Stimulated activated CD8-positive, alpha-beta memory T cell treated with anti-CD3 and anti-CD28 coated beads, Interleukin-12 subunit alpha, Interleukin-12 subunit beta, amount 100 ng/mL, for 24 hours (primary cell): ENCODE results near the gene FRMD3.

ENCODE experiments used
- DNase-seq: peaks from one replicate; pipeline ENCODE4 v3.0.0-alpha.2; 2020; ENCODE audit errors: extremely low read depth

Gene FRMD3

DNA sequence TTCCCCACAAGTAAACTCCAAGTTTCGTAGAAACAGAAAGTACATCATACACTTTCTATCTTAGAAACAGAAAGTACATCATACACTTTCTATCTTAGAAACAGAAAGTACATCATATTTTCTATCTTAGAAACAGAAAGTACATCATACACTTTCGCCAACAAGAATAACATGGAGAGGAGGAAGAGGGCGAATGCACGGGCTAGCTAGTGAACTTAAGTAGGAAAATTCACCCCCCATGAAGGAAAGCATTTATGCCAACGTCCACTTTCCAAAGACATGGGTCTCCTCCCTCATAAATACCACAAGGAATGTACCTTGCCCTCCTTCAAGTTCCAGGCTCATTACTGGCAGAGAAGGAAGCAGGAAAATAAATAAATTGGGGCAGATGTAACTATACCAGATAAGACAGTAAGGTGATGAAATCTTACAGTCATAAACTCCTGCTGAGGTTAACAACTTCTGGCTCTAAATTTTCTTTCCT is 64.7 kb downstream of the FRMD3 start:
- no peak for DNase-seq

DNA sequence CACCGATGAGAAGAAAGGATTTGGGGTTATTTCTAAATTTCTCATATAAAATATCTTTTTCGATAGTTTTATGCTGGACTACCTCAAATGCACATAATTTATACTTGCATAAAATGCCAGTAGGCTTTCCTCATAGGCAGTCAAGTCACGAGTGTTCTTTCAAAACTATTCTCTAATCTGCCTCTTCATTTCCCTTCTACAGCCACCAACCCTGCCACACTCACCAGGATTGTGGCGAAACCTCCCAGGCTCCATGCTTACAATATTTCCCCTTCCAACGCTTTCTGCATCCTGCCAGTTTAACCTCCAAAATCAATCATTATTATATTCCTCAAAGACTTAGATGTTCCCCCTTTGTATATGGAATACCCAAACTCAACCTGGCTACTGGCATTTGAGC is 65.4 kb downstream of the FRMD3 start:
- DNase-seq, result no peak

DNA sequence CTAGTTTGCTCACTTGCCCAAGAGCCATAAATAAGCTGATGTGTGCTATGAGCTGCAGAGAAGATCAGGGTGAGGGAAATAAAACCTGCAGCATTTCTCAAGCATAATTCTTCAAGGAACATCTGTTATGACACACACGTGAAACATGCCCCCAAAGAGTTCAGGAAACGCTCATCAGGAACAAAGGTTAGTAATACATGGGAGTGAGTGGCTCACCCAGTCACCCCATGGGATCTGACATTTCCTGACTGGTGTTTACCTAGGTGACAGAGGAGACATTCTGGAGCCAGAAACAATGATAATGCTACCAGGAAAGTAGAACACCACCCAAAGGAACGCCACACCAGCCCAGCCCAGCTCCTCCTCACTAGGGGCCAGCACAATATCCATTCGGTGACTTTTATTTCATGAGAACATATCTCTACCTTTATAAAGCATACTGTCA is 66.0 kb downstream of the FRMD3 start:
- no peak for DNase-seq

DNA sequence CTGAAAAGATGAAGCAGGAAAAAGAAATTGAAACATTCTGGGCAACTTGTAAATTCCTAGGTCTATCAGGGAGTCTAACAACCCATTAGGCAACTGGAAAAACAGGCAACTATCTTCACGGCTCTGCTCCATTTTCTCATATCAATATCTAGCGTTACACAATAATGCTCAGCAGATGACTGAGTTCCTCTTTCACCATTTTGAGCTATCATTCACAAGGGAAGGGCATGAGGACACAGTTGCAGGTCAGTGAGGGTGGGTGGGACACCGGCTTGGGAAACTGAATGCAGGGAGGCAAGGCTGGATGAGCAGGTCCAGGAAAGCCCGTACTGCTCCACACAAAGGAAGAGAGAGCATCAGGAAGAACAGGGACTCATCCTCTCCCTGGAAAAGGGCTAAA is 67.0 kb downstream of the FRMD3 start:
- no peak for DNase-seq

DNA sequence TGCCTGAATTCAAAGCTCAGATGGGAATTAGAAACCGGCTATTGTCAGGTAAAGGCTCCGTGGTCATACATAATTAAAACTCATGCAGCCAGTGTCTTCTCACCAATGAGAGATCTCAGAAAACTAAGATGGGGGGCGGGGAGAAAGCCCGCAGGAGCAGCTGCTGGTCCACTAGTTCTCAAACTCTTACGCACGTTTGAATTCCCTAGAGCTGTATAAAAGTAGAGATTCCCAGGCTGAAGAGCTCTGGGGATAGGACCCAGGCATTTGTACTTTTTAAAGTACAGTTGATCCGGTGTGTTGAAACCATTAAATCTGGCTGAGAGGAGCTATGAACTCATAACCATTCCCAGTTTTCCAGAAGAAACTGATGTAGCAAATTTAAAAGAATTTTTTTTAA is 68.5 kb downstream of the FRMD3 start:
- no peak for DNase-seq

DNA sequence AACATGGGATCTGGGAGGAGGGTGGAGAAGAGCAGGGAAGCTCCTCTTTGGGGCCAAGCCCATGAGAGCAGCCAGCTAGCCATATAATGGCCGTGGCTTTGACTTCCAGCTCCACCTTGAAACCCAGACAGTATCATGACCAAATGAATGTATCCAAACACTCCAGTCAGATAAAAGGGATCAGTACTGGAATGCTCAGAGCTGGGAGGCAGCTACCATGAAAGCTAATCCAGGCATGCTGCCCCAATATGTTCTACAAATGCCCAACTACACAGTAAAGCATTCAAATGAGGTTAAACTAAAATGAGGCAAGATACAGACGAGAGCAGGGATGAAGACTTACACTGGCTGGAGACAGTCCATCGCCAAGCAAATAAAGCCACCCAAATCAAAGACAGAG is 69.4 kb downstream of the FRMD3 start:
- DNase-seq, result no peak

DNA sequence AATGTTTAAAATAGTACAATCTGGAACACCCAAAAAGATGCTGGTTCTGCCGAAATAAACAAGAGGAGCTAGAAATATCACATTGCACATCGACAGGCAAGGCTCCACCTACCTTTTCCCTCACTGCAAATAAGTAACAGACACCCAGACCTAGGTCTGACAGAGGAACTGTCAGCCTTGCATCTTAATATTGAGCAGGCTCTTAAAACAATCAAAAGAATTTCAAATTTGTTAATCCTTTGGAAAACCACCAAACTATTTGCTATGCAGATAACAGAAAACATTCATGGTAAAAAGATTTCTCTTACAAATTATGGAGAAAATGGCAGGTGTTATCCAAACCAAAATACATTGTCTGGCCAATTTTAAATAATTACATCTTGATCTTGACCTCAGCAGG is 71.3 kb downstream of the FRMD3 start:
- no peak for DNase-seq

DNA sequence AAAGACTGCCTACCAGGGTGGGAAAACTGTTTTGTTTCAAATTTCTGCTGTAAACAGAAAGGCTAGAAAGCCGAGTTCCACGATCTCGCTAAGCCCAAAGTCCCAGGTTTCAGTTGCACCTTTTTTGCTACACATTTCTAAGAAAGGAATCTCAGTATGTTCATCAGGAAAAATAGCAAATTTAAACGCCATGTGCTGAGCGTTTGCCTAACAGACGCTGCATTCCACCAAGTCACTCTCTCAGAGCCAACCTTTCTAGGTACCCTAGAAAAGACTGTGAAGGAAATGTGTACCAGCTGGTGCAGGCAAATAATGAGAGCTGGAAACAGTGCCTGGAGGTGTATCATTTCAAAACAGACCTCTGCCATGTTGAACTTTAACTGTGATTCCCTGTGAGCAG is 71.8 kb downstream of the FRMD3 start:
- no peak for DNase-seq

DNA sequence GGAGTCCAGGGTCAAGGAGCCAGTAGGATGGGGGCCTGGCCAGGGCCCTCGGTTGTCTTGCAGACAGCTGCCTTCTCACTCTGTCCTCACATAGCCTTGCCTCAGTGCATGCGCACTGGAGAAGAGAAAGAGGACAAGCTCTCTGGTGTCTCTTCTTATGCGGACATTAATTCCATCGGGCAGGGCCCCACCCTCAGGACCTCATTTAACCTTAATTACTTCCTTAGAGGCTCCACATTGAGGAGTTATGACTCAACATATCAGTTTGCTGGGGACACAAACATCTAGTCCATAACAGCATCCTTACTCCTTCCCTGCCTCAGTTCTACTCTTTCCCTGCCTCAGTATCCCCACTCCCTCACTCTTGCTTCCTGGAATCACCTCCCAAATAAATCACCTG is 78.4 kb downstream of the FRMD3 start:
- DNase-seq, result no peak

DNA sequence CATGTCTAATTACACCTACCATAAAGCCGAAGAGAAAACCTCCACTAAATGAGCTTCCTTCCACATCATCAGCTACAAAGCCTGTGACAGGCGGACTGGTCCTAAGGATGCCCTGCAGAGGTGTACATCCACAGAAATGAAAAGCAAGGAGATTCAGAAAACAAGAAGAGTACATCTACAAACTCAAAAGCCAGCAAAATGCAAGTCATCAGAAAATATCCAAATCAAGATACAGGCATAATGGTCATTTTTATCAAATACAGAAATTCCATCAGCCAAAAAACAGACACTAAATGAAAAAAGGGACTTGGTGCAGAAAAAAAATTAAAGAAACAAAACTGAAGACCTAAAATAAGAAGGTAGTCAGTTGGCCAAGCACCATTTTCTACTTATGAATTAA is 79.7 kb downstream of the FRMD3 start:
- no peak for DNase-seq

DNA sequence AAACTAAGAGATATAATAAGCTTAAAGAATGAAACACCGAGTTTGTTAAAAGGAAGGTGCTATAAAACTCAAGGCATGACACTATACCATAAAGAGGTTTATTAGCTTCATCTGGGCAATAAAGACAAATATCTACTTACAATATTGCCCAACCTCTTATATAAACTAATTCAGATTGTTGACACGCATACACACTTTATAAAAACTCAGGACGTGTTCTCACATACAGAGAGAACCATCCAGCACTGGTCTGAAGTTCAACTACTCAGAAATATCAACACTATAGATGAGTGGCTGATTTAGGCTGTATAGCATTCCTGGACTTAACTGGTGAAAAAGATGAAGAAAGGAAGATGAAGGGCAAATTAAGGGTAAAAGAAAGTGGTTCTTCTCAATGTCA is 81.2 kb downstream of the FRMD3 start:
- DNase-seq, result no peak

DNA sequence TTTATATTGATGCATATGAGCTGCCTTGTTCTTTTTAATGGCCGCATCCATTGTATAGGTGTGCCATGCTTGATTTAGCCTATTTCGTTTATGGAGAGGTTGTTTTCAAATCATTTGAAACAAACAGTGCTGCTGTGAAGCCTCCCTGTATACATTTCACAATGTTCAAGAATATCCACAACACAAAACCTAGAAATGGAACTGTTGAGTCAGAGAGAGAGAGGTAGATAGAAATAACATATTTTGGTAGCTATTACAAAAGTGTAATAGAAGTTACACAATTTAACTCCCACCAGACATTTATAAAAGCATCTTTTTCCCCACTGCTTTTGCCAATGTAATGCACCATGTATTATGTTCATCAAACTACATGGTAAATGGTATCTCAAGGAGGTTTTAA is 82.0 kb downstream of the FRMD3 start:
- no peak for DNase-seq

DNA sequence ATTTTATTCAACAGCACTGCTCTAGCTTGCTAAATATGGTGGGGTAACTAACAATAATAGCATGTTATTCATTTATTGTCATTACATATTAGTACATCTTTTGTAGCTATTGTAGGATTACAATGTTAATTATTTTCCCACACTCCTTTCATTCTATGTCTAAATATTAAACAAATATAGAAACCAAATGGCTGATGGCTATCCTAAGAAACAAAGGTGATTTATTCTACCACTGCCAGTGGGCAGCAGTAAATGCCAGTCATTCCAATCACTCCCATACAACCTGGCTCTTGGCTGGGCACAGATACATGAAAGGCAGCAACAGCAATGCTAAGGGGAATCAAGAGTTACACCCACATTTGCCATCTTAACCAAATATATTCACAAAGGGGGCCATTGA is 84.1 kb downstream of the FRMD3 start:
- DNase-seq, result no peak

DNA sequence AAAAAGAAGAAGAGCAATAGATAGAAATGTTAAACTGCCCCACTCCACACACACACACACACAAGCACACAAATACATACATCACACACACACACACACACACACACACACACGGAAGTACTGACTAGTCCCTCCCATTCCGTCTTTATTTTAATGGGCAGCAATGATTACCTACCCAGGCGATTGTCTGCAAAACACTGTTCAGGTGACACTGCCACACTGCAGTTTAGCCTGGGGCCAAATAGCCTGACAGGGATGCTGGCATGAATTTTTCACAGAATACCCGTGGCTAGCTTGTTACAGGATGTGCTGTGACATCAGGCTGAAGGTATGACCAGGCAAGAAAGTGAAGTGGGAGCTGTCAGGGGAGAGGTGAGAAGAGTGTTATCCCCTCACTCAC is 86.9 kb downstream of the FRMD3 start:
- no peak for DNase-seq

DNA sequence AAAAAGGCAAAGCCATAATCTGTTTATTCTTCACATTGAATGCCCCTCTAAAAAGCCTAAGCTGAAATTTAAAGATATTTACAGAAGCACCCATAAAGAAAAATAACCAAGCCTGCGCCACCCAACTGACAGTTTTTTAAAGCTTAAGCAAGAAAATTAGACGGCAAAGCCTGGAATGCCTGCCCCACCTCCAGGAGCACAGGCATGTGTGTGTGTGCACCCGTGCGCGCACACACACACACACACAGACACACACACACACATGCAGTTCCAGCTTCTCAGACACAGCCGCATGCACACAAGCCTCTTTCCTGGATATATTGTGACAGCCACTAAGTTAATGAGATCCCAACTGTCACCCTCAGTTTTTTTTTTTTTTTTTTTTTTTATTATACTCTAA is 88.2 kb downstream of the FRMD3 start:
- DNase-seq, result no peak

DNA sequence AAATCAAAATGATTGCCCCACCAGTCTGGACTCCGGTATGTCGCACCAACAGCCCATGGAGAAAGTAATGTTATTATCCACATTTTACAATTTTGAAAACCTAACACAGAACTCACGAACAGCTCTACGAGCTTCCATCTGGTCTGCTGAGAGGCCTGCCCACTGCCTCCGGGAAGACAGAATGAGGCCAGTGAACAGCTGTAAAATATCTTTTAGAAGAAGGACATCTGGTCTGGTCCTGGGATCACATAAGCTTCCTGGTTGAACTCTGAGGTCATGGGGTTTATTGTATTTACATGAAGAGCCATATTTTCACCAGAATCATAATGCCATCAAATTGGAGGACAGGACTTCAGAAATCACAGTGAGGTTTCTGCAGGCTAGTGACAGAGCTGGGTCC is 89.0 kb downstream of the FRMD3 start:
- DNase-seq, result no peak

DNA sequence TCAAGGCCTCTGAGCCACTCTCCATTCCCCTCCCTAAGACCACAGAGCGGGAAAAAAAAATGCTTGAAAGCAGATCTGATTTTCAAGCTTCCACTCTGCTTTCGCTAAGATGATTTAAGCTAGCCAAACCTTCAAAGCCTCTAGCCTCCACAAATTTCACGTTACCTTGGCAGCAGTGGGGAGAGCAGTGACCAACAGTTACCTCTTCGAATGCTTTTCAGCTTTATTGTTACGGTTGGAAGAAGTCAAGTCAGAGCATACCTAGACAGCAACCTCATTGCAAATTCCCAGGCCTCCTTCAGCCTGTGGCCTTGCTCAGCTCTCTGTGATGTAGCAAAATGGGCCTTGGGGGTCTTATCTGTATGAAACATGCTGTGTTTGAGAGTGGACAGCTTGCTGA is 89.6 kb downstream of the FRMD3 start:
- no peak for DNase-seq

DNA sequence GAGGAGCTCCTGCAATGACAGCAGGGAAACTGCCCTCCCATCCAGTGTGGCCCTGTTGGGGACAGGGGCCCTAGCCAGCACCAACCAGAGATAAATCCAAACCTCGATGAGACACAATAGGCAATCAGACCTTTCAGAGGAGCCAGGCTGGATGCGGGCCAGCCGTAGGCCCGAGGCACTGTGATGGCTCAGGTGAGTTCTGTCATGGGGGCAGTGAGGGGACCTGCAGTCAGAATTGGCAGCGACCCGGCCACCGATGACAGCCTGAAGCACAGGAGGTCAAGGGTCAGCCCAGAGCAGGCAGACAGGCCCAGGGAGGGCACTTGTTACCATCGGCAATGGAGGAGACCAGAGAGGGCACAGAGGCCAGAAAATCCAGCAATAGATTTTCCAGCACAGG is 90.8 kb downstream of the FRMD3 start:
- no peak for DNase-seq

DNA sequence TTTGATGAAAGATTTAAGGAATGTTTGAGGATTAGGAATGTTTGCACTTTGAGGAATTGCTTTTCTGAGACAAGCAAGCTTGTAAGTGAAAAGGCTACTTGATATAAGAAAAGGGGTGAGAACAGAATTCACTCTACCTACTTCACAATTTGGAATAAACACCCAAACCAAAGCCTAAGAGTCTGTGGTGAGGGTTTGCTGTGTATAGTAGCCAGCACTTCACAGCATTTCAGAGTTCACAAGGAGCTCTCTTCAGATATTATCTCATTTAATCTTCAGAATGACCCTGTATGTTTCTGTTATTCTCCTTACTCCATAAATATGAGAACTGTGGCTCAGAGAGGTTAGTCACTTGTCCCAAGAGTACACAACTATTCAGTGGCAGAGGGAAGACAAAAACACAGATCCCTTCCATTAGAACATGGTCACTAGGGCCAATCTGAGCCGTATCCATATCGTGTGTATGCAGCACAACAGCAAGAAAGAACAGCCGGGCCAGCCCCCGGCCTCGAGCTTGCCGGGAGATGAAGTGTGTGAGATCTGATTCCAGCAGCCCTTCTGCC is 92.4 kb downstream of the FRMD3 start:
- no peak for DNase-seq

DNA sequence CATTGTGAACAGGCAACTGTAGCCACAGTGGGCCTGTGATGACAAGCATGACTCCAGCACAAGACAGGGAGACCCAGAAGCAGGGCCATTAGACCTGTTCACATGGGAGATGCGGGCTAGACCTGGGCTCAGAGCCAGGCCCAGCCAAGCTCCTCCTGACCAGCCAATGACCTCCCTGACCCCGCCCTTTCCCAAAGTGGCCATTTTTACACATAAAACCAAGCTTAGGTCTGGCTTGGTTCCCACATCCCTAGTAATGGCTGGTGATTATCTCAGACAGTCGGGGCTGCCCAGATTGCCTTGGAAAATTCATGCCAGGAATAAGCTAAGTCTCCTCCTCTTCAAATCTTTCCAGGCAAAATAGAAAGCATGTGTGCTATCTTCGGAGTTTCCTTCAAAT is 94.1 kb downstream of the FRMD3 start:
- DNase-seq, result no peak

DNA sequence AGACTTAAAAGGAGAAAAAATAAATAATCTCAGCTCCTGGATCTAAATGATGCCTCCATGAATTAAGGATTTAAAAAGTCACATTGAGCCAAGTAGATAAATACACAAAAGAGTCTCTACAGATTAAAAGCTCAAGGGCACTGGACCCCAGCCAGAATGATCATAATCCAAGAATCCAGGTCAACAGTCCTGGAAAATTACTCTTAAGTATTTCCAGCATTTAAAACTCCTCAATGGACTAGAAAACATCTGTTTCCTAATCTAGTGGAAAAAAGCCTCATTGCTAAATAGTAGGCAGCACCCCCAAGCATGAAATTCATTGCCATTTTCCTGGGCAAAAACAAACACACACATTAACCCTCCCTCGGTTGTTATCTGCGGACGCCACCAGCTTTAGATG is 96.8 kb downstream of the FRMD3 start:
- DNase-seq, result no peak

DNA sequence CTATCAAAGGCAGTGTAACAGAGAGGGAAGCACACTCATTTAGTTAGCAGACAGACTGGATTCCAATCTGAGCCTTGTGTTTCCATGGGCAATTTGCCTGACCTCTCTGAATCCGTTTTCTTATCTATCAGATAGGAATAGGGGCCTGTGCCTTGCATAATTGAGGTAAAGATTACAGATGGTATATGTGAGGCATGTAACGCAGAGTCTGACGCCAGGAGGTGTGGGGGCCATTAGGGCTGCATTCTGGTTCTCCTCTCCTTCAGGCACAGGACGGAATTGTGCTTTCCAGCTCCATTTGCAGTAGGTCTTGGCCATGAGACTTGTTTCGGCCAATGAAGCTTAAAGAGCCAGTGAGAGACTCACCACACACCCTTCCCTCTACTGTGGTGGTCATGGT is 97.6 kb downstream of the FRMD3 start:
- no peak for DNase-seq

DNA sequence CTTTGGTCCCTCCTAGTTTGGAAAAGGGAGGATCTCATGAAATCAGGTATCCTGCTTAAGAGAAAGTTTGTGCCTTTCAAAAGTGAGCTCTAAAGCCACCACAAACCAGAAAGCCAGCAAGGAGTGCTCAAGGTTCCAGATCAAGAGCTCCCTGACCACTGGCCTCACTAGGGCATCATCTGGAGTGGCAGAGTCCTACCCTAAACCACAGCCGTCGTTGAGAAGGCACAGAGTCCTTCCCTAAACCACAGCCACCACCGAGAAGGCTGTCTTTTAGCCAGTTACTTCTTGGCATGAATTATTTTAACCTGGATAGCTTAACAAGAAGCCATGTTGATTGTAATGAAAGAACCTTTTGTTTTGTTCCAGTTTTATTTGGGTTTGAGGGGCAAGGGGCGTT is 102.9 kb downstream of the FRMD3 start:
- no peak for DNase-seq

DNA sequence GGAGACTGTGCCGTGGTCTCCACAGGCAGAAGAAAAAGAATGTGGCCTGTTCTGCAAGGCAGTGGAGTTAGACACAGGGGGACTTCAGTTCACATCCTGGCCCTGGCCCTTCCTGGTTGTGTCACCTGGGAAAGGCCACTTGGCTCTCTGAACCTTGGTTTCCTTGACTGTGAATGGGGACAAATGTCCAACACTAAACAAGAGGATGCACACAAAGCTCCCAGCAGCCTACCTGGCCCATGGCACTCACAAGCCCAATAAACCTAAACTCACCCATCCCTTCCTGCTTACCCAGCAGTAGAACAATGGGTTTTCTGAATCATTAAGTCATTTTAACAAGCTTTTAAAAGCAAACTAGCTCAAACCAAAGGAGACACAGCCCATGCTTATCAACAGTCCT is 103.9 kb downstream of the FRMD3 start:
- DNase-seq, result no peak

DNA sequence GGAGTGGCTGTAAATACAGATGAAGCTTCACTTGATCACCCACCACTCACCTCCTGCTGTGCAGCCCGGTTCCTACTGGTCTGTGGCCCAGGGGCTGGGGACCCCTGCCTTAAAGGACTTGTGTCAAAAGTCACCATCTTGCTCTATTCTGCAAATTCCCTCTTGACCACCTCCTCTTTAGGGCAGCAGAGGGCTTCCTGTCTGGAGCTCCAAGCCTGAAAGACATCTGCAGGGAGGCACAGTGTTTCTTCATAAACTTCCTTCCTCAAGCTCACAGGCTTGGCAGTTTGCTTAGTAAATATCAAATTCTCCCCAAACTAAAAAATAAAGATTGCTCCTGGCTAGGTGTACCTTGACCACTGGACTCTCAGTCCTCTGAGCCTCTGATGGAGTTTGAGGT is 104.4 kb downstream of the FRMD3 start:
- DNase-seq, result no peak
